Germinal center (tissue), 1 donor: ENCODE data around the gene BBS1.

Experiments
- DNase-seq: peaks from one replicate; pipeline ENCODE4 v3.0.0; 2012; ENCODE audit warnings: mixed read lengths, low spot score

BBS1 gene

GRCh38 chr11:66477263-66478201, 32.9 kb upstream of the BBS1 start:
- DNase-seq, result no peak

DNA sequence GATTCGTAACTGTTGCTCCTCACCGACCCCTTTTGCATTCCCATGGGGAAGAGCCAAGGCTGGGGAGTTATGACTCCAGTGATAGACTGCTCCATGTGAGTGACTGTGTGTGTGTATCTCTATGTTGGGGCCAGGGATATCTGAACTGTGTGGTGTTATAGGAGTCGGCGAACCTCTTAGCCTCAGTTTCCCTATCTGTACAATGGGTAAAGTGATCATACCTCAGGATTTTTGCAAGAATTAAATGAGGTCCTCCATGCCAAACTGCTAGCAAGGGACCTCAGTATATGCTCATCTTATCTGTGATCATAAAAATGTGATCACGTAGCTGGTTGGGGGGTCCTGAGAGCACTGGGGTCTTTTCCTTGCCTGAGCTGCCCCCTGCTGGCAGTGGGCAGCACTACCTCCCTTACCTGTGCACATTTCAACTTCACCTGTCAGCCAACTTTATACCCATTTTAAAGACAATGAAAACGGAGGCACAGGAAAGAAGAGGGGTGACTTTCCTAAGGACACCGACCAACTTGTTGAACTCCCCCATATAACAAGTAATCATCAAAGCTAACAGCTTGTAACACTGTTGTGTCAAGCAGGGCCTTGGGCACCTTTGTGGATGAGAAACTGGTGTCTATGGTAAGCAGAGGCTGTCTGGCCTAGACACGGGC, 31.6 kb upstream of the BBS1 start:
- peak; percentile 73 for DNase-seq

DNA sequence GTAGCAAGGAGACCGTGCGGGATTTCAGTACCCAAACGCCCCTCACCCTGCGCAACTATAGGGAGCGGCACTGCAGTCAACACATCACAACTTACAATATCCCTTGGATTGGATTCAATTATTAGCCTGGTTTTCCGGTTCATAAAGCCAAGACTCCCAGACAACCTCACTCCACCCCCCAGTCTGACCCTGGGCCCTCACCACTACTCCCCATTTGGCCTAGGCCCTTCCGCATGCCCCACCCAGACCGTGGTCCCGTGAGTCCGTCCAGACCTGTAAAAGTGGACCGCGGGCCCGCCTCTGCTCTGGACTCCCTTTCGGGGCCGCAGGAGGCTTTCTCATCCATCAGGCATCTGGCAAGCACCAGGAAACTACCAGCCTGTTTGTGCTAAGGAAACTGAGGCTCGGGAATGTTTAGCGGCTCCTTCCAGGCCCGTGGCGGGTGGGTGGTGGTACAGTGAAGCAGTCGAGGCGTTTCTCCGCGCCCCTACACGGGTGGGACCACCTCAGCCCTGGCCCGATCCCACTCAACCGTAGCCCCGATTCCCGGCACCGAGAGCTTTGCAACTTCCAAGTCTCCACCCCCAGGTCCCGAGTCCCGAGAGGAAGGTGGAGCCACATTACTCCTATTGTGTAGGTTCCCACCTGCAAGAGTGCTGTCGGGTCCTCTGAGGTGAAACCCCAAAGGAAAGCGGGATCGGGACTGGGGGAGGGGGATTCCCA, 30.9 kb upstream of the BBS1 start:
- DNase-seq, result no peak

DNA sequence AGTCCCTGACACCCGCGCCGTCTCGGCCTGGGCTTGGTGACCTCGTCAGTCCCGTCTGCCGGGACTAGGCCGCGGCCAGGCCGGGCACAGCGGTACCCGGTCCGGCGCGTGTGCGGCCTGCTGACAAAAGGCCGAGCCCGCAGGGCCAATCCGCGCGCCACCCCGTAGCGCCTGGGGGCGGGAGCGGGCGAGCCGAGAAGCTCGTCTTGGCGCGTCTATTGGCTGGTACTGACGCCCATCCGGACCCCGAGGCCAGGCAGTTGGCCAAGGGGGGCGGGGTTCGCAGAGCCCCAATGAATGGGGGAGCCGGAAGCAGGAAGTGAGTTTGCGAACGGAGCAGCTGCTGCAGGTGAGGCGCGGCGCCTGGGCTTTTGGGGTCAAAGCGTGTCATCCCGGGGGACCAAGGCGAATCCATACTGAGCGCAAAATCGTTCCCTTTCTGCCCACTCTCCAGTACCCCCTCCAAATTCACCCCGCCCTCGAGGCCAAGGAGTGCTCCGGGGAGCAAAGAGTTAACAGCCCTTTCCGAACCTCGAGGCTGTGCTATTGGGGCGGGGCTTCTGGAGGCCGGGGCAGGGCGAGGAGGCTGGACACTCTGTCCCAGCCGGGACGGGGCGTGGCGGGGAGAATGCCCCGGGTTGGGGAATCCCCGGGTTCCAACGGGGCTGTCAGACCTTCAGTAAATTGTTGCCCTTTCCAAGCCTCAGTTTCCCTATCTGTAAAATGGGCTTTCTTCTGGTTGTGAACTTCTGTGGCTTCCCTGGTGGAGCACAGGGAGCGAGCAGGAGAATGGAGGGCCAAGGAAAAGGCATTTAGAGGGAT, 30.1 kb upstream of the BBS1 start, which contains the start of gene DPP3:
DPP3 (plus strand) TSS at position 318 of the 822 bp plus-strand sequence. CDS start 1,767 bp downstream, outside the sequence.
- peak; percentile 100 for DNase-seq

GRCh38 chr11:66484806-66485380, 25.5 kb upstream of the BBS1 start:
- no peak for DNase-seq

GRCh38 chr11:66488957-66489356, 21.5 kb upstream of the BBS1 start:
- no peak for DNase-seq

DNA sequence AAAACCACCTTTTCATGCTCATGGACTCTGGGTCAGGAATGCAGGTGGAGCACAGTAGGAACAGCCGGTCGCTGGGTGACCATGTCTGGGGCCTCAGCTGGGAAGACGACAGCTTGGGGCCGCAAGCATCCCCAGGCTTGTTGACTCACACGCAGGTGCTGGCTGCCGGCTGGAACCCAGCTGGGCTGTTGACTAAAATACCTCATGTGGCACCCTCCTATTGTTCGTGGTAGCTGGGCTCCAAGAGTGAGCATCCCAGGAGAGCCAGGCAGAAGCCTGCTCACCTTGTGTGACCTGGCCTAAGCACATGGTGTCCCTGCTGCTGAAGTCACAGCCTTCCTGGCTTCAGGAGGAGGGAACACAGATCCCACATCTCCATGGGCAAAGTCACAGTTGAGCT, 20.8 kb upstream of the BBS1 start:
- no peak for DNase-seq

DNA sequence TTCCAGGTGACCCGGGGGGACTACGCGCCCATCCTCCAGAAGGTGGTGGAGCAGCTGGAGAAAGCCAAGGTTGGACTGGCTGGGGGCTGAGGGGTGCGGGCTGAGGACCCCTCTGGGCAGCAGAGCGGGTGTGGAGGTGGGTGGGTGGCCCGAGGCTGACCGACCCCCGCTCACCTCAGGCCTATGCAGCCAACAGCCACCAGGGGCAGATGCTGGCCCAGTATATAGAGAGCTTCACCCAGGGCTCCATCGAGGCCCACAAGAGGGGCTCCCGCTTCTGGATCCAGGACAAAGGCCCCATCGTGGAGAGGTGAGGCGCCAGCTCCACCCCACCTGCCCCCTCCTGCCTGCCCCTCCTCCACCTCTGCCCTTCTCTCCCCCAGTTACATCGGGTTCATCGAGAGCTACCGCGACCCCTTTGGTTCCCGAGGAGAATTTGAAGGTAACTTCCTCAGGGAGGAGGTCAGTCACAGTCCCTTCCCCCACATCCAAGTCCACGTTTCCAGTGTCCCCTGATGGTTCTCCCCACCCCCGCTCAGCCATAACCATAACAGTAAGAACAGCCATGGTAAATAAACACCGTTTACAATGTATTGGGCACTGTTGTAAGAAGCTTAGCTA, 19.0 kb upstream of the BBS1 start:
- no peak for DNase-seq

DNA sequence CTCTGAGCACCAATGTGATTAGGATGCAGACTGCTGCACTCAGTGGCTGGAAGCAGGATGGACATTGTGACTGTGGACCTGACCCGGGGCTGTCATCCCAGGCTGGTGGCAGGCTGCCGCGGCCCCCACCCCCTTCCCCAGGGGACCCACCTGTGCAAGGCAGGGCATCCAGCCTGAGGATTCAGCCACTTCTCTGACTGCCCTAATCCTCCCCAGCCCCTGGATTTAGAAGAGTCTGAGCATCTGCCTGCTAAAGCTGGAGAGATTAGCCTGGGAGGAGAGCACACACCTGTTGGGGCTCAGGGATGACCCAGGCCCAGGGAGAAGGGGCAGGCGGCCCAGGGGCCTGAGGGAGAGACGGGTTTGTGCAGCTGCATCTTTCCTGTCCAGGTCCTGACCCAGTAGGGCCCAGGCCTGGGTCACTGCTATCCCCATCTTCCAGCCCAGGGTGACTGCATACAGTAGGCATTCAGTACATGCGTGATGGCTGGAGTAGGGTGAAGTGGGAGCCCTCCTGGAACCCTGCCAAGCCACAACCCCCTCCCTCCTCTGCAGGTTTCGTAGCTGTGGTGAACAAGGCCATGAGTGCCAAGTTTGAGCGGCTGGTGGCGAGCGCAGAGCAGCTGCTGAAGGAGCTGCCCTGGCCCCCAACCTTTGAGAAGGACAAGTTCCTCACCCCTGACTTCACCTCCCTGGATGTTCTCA, 18.1 kb upstream of the BBS1 start:
- no peak for DNase-seq

DNA sequence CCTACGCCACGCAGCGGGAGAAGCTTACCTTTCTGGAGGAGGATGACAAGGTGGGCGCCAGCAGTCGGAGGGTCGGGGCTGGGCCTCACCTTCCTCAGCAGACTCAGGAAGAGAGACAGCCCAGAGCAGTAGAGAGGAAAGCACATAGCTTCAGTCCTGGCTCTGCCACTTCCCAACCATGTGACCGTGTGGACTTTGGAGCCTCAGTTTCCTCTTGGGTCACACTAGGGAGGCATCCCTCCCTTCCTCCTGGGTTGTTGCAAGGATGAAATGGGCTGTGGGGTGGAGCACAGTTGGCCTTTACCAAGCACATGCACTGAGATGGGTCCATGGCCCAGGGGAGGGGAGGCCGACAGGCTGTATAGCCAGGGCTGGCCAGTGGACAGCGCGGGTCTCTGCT, 17.3 kb upstream of the BBS1 start:
- no peak for DNase-seq

- DNase-seq, result no peak
These were observed 16.0 kb upstream of the BBS1 start for GRCh38 chr11:66494458-66494857.

DNA sequence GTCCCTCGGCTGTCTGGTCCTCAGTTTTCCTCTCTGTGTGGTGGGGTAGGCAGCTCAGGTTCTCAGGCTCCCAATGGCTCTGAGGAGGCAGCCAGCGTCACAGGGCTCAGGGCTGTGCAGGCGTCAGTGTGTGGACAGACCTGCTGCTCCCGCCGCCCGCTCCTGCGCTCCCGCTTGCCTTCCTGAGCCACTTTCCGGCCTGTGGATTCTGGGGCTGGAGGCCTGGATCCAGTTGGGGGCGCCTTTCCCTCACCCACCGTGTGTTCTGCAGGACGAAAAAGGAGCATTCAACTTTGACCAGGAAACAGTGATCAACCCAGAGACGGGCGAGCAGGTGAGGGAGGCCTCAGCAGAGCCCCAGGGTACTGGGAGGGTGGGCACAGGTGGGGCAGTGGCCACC, 15.5 kb upstream of the BBS1 start:
- no peak for DNase-seq

GRCh38 chr11:66495401-66495854, 15.0 kb upstream of the BBS1 start:
- no peak for DNase-seq

- no peak for DNase-seq
These were observed 13.2 kb upstream of the BBS1 start for GRCh38 chr11:66497206-66497605.

- no peak for DNase-seq
These were observed 11.9 kb upstream of the BBS1 start for GRCh38 chr11:66498506-66498905.

DNA sequence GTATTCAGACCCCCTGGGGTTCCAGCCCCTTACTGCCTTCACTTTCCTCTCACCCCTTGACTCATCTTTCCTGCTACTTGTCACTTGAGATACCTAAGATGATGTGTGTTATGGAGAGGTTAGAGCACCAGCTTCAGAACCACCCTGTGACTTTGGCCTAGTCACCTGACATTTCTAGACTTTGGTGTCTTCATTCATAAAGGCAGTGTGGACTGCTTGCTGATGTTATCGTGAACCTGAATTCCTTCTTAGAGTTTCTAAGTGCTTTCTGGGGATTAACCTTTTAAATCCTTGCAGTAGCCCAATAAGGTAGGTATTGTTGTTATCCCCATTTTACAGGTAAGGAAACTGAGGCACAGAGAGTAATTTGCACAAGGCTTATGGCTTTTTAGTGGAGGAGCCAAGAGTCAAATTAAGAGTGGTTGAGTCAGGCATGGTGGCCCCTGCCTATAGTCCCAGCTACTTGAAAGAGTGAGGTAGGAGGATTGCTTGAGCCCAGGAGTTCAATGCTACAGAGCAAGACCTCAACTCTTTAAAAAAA, 5.1 kb upstream of the BBS1 start:
- no peak for DNase-seq

DNA sequence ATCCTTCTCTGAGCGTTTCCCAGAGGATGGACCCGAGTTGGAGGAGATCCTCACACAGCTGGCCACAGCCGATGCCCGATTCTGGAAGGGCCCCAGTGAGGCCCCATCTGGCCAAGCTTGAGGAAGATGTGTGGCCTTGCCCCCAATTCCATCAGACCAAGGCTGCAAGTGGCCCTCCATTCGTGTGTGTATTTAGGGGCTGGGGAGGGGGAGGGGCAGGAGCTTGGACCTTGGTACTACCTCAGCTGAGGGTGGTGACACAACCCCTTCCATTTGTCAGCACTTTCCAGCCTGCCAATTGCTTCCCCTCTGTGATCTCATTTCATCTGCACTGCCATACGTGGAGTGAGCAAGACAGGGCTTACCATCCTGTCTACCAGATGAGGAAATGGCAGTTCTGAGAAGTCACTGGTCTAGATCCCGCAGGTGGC, 1.3 kb upstream of the BBS1 start:
- DNase-seq, result no peak

GRCh38 chr11:66510990-66511339, 530 bp downstream of the BBS1 start:
- DNase-seq, result no peak

GRCh38 chr11:66523611-66524010, 13.2 kb downstream of the BBS1 start:
- DNase-seq, result no peak
